Stimulated activated naive CD4-positive, alpha-beta T cell (primary cell): ENCODE results near the gene MYEOV.
A peak's percentile ranks its signal among the peaks of the same experiment; 100 is the strongest.

ENCODE experiments used
- DNase-seq, 6 experiments: peaks; one replicate each; lab custom pipeline; 2025; lab: John Stamatoyannopoulos, UW

The MYEOV gene

GRCh38 chr11:69319255-69320106 is 25.5 kb downstream of the MYEOV start:
- DNase-seq = no peak

GRCh38 chr11:69320326-69320725 is 26.4 kb downstream of the MYEOV start:
- DNase-seq = no peak

GRCh38 chr11:69320756-69321741 is 27.1 kb downstream of the MYEOV start:
- DNase-seq = no peak

GRCh38 chr11:69321877-69322361 is 28.0 kb downstream of the MYEOV start:
- no peak for DNase-seq

- DNase-seq = no peak
Observed at GRCh38 chr11:69325446-69325845, 31.5 kb downstream of the MYEOV start.

- DNase-seq = no peak
Observed at GRCh38 chr11:69326622-69327219, 32.8 kb downstream of the MYEOV start.

- DNase-seq = no peak
Observed at GRCh38 chr11:69327741-69328191, 33.8 kb downstream of the MYEOV start.

GRCh38 chr11:69328231-69328630 is 34.3 kb downstream of the MYEOV start:
- DNase-seq = no peak

- DNase-seq = no peak
Observed at GRCh38 chr11:69329581-69329980, 35.6 kb downstream of the MYEOV start.

GRCh38 chr11:69330330-69330729 is 36.4 kb downstream of the MYEOV start:
- DNase-seq = no peak

GRCh38 chr11:69333149-69333710 is 39.3 kb downstream of the MYEOV start:
- DNase-seq = no peak

GRCh38 chr11:69333879-69334278 is 39.9 kb downstream of the MYEOV start:
- no peak for DNase-seq

- no peak for DNase-seq
Observed at GRCh38 chr11:69335007-69335780, 41.2 kb downstream of the MYEOV start.

- DNase-seq = no peak
Observed at GRCh38 chr11:69335781-69336405, 41.9 kb downstream of the MYEOV start.

- peak in 3 of 6 experiments; percentile 42 to 60 (median 59) for DNase-seq
Observed at GRCh38 chr11:69337211-69337721, 43.3 kb downstream of the MYEOV start.

GRCh38 chr11:69339041-69339733 is 45.2 kb downstream of the MYEOV start:
- no peak for DNase-seq

GRCh38 chr11:69339983-69340565 is 46.1 kb downstream of the MYEOV start:
- no peak for DNase-seq

GRCh38 chr11:69342588-69343330 is 48.8 kb downstream of the MYEOV start:
- DNase-seq = no peak
